ENCODE results near the gene RPL10A.

GRCh38 chr6:35442693-35443092 lies 25.5 kb upstream of the RPL10A start:
- no peak for TF ChIP-seq POLR2AphosphoS5 (IDR thresholded peaks at IDR 0.05)
- no peak for TF ChIP-seq CTCF (IDR thresholded peaks at IDR 0.05)
- TF ChIP-seq POLR2A (IDR thresholded peaks at IDR 0.05) = no peak

All from prostate gland (tissue), 2 donors.